Neural cell (in vitro differentiated cells): ENCODE data around the gene PIK3C2G. TPM values are rescaled to one million over a fixed set of nuclear protein-coding genes. Genes with fewer than 3 reads are reported as not detected.

Experiments
- H2AFZ ChIP-seq: fragments of 200-600, 300-800 bp; sonication (generic), shearing (Covaris generic); 2 replicates; pipeline ENCODE4 v1.6.0; 2014; ENCODE audit warnings: low read depth, mild to moderate bottlenecking, antibody characterized with exemption, low read length, moderate library complexity
- H3F3A ChIP-seq: fragments of 200-600 bp; shearing (Covaris generic); 2 replicates; pipeline ENCODE4 v1.6.1; 2016; ENCODE audit warnings: mild to moderate bottlenecking, moderate library complexity, mixed read lengths, antibody characterized with exemption, low read length; ENCODE audit not compliant: insufficient read depth, poor library complexity, severe bottlenecking
- H3K27ac ChIP-seq: fragments of 200-600, 300-800 bp; sonication (generic), shearing (Covaris generic); 2 replicates; pipeline ENCODE4 v1.5.1; 2014; ENCODE audit warnings: mild to moderate bottlenecking, low read length, moderate library complexity
- H3K27me3 ChIP-seq: fragments of 300-800, 200-600 bp; sonication (generic), shearing (Covaris generic); 2 replicates; pipeline ENCODE4 v1.6.0; 2014; ENCODE audit warnings: mild to moderate bottlenecking, low read depth, low read length, moderate library complexity; ENCODE audit not compliant: insufficient read depth
- H3K36me3 ChIP-seq: fragments of 300-800, 200-600 bp; sonication (generic), shearing (Covaris generic); 2 replicates; pipeline ENCODE4 v1.5.1; 2014; ENCODE audit warnings: mild to moderate bottlenecking, antibody characterized with exemption, low read length, moderate library complexity; ENCODE audit not compliant: insufficient read depth
- H3K4me2 ChIP-seq: fragments of 300-800, 200-600 bp; sonication (generic), shearing (Covaris generic); 2 replicates; pipeline ENCODE4 v1.6.0; 2014; ENCODE audit warnings: mild to moderate bottlenecking, low read length
- H3K4me3 ChIP-seq: fragments of 300-800, 200-600 bp; sonication (generic), shearing (Covaris generic); 2 replicates; pipeline ENCODE4 v1.5.1; 2014; ENCODE audit warnings: mild to moderate bottlenecking, low read length, moderate library complexity
- H3K79me2 ChIP-seq: fragments of 200-600 bp; shearing (Covaris generic); replicated peaks from 2 replicates; pipeline ENCODE4 v1.6.0; 2014; ENCODE audit warnings: mild to moderate bottlenecking, low read length, moderate library complexity; ENCODE audit not compliant: insufficient read depth
- H3K9ac ChIP-seq: fragments of 300-800, 200-600 bp; sonication (generic), shearing (Covaris generic); 2 replicates; pipeline ENCODE4 v1.6.1; 2016; ENCODE audit warnings: mild to moderate bottlenecking, low read length, mixed read lengths
- H3K9me2 ChIP-seq: fragments of 200-600 bp; shearing (Covaris generic); 2 replicates; pipeline ENCODE4 v1.6.1; 2016; ENCODE audit warnings: mild to moderate bottlenecking, low read length, mixed read lengths; ENCODE audit not compliant: insufficient read depth
- H3K9me3 ChIP-seq: fragments of 200-600, 300-800 bp; sonication (generic), shearing (Covaris generic); 2 replicates; pipeline ENCODE4 v1.6.1; 2016; ENCODE audit warnings: mild to moderate bottlenecking, mixed run types, low read length, moderate library complexity, mixed read lengths
- H4K20me1 ChIP-seq: fragments of 200-600 bp; shearing (Covaris generic); 2 replicates; pipeline ENCODE4 v1.6.1; 2016; ENCODE audit warnings: mild to moderate bottlenecking, mixed run types; ENCODE audit not compliant: insufficient read depth
- EP300 ChIP-seq: fragments of 450-650 bp; conservative IDR thresholded peaks from 2 replicates; pipeline ENCODE4 v1.6.1; 2014; ENCODE audit warnings: antibody characterized with exemption, mild to moderate bottlenecking, moderate library complexity; ENCODE audit not compliant: poor library complexity, severe bottlenecking
- EZH2 ChIP-seq: fragments of 200-600, 300-800 bp; shearing (Covaris generic), sonication (generic); IDR thresholded peaks from 2 replicates; pipeline ENCODE4 v1.6.1; 2014; ENCODE audit warnings: antibody characterized with exemption, low read length, borderline replicate concordance, mild to moderate bottlenecking; ENCODE audit not compliant: insufficient read depth, poor library complexity, severe bottlenecking
- MXI1 ChIP-seq: fragments of 450-650 bp; conservative IDR thresholded peaks from 2 replicates; pipeline ENCODE4 v1.6.1; 2014; ENCODE audit warnings: antibody characterized with exemption, mild to moderate bottlenecking; ENCODE audit not compliant: poor library complexity, severe bottlenecking
- POLR2AphosphoS5 ChIP-seq: IDR thresholded peaks from 2 replicates; pipeline ENCODE4 v1.6.1; 2012
- RAD21 ChIP-seq: fragments of 450-650 bp; conservative IDR thresholded peaks from 2 replicates; pipeline ENCODE4 v1.6.1; 2014; ENCODE audit warnings: antibody characterized with exemption, mild to moderate bottlenecking, moderate library complexity
- SMC3 ChIP-seq: fragments of 450-650 bp; conservative IDR thresholded peaks from 2 replicates; pipeline ENCODE4 v1.6.1; 2014; ENCODE audit warnings: antibody characterized with exemption, mild to moderate bottlenecking, moderate library complexity; ENCODE audit not compliant: poor library complexity
- TAF1 ChIP-seq: IDR thresholded peaks from 2 replicates; pipeline ENCODE4 v1.6.1; 2012; ENCODE audit warnings: low read depth
- polyA plus RNA-seq: library from polyadenylated mRNA; depleted of rRNA; stranded (reverse); fragments of >200 nt; gene quantifications from 2 replicates; pipeline ENCODE4 v1.2.3, GENCODE V29; 2014
- TF ChIP-seq, protein P1 (sequence below): fragments of 450-650 bp; IDR thresholded peaks from 2 replicates; pipeline ENCODE4 v1.5.1; 2014; ENCODE audit warnings: antibody characterized with exemption, mild to moderate bottlenecking, moderate library complexity; ENCODE audit not compliant: poor library complexity, severe bottlenecking
- TF ChIP-seq, protein P2 (sequence below): IDR thresholded peaks from 2 replicates; pipeline ENCODE4 v1.6.1; 2012; ENCODE audit warnings: borderline replicate concordance

PIK3C2G gene
- polyA plus RNA-seq, 1 donor from 2014 or later: not detected

DNA sequence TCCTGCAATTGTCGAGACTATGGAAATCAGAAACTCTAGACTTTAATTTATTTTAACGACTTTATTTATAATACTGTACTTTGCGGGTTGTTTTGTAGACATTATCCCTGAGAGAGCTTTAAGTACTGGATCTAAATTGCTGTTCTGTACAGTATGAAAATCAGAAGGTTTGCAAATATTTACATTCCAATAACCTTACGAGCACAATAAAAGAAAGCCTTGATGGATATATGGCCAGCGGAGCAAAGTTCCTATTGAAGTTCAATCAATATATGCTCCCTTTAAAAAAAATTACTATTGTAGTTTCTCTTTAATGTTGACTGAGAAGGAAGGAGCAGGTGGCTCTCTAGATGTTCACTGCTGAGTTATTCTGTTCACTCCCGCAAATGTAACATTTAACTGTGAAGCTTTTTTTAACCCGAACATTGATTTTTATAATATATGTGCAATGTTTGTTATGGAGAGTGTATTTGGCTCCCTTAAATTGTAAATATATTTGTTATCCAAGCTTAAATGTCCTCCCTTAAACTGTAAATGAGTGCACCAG is 241.2 kb downstream of the PIK3C2G start:
- Histone ChIP-seq H2AFZ (no peak overlapping the region), H4K20me1 (no peaks in the 10 kb centered on the region), H3K27me3 (no peaks in the 10 kb centered on the region), H3K4me2 (no peak overlapping the region), H3K27ac (no peak overlapping the region), H3K9ac (no peak overlapping the region), H3K9me3 (no peaks in the 10 kb centered on the region), H3F3A (no peaks in the 10 kb centered on the region), H3K79me2 (no peaks in the 10 kb centered on the region), H3K9me2 (no peaks in the 10 kb centered on the region), H3K4me3 (no peak overlapping the region), H3K36me3 (no peaks in the 10 kb centered on the region)
- TF ChIP-seq, protein P1, sequence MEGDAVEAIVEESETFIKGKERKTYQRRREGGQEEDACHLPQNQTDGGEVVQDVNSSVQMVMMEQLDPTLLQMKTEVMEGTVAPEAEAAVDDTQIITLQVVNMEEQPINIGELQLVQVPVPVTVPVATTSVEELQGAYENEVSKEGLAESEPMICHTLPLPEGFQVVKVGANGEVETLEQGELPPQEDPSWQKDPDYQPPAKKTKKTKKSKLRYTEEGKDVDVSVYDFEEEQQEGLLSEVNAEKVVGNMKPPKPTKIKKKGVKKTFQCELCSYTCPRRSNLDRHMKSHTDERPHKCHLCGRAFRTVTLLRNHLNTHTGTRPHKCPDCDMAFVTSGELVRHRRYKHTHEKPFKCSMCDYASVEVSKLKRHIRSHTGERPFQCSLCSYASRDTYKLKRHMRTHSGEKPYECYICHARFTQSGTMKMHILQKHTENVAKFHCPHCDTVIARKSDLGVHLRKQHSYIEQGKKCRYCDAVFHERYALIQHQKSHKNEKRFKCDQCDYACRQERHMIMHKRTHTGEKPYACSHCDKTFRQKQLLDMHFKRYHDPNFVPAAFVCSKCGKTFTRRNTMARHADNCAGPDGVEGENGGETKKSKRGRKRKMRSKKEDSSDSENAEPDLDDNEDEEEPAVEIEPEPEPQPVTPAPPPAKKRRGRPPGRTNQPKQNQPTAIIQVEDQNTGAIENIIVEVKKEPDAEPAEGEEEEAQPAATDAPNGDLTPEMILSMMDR: no peak
- no peak for TF ChIP-seq RAD21
- TF ChIP-seq POLR2AphosphoS5: no peak
- no peak for TF ChIP-seq EZH2
- TF ChIP-seq SMC3: no peak
- no peak for TF ChIP-seq EP300
- TF ChIP-seq MXI1: no peak
- TF ChIP-seq, protein P2, sequence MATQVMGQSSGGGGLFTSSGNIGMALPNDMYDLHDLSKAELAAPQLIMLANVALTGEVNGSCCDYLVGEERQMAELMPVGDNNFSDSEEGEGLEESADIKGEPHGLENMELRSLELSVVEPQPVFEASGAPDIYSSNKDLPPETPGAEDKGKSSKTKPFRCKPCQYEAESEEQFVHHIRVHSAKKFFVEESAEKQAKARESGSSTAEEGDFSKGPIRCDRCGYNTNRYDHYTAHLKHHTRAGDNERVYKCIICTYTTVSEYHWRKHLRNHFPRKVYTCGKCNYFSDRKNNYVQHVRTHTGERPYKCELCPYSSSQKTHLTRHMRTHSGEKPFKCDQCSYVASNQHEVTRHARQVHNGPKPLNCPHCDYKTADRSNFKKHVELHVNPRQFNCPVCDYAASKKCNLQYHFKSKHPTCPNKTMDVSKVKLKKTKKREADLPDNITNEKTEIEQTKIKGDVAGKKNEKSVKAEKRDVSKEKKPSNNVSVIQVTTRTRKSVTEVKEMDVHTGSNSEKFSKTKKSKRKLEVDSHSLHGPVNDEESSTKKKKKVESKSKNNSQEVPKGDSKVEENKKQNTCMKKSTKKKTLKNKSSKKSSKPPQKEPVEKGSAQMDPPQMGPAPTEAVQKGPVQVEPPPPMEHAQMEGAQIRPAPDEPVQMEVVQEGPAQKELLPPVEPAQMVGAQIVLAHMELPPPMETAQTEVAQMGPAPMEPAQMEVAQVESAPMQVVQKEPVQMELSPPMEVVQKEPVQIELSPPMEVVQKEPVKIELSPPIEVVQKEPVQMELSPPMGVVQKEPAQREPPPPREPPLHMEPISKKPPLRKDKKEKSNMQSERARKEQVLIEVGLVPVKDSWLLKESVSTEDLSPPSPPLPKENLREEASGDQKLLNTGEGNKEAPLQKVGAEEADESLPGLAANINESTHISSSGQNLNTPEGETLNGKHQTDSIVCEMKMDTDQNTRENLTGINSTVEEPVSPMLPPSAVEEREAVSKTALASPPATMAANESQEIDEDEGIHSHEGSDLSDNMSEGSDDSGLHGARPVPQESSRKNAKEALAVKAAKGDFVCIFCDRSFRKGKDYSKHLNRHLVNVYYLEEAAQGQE: no peak
- TF ChIP-seq TAF1: no peak

DNA sequence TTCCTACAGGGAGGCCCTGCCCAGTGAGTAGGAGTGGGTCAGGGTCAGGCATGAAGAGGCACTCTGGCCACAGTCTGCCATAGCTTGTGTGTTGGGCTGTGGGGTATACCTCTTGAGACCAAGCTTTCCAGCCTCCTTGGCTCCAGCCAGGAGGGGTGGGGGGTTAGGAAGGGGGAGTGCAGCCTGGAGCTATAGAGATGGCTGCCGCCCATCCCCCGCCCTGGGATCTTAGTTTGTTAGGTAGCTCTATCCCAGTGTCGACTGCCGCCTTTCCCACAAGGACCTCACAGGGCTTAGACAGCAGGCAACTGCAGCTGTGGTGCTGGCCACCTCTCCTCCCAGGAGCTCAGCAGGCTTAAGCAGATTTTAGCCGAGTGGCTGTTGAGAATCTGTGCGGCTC is 260.1 kb downstream of the PIK3C2G start:
- Histone ChIP-seq H3K9me3 (no peaks in the 10 kb centered on the region), H4K20me1 (no peaks in the 10 kb centered on the region), H3F3A (no peaks in the 10 kb centered on the region), H3K9me2 (no peaks in the 10 kb centered on the region), H3K27ac (no peak overlapping the region), H3K79me2 (no peaks in the 10 kb centered on the region), H3K9ac (no peak overlapping the region), H3K4me3 (no peak overlapping the region), H3K36me3 (no peaks in the 10 kb centered on the region), H3K27me3 (no peaks in the 10 kb centered on the region), H3K4me2 (no peak overlapping the region), H2AFZ (no peak overlapping the region)
- TF ChIP-seq RAD21: no peak
- TF ChIP-seq EZH2: no peak
- TF ChIP-seq, protein P2: no peak
- no peak for TF ChIP-seq TAF1
- TF ChIP-seq EP300: no peak
- no peak for TF ChIP-seq POLR2AphosphoS5
- TF ChIP-seq, protein P1: no peak
- no peak for TF ChIP-seq MXI1
- no peak for TF ChIP-seq SMC3
